Central memory CD4-positive, alpha-beta T cell (primary cell): ENCODE measurements around the gene BSG.

Experiments
- DNase-seq: peaks from one replicate; pipeline ENCODE4 v3.0.0; 2022

BSG gene

GRCh38 chr19:540867-541637 is 31.3 kb upstream of the BSG start:
- DNase-seq = no peak

DNA sequence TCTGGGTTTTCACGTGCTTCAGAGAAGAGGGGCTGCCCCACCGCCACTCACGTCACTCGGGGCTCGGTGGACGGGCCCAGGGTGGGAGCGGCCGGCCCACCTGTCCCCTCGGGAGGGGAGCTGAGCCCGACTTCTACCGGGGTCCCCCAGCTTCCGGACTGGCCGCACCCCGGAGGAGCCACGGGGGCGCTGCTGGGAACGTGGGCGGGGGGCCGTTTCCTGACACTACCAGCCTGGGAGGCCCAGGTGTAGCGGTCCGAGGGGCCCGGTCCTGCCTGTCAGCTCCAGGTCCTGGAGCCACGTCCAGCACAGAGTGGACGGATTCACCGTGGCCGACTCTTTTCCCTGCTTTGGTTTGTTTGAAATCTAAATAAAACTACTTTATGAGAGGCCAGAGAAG is 30.7 kb upstream of the BSG start:
- no peak for DNase-seq

- no peak for DNase-seq
Observed at GRCh38 chr19:542173-542866, 30.1 kb upstream of the BSG start.

DNA sequence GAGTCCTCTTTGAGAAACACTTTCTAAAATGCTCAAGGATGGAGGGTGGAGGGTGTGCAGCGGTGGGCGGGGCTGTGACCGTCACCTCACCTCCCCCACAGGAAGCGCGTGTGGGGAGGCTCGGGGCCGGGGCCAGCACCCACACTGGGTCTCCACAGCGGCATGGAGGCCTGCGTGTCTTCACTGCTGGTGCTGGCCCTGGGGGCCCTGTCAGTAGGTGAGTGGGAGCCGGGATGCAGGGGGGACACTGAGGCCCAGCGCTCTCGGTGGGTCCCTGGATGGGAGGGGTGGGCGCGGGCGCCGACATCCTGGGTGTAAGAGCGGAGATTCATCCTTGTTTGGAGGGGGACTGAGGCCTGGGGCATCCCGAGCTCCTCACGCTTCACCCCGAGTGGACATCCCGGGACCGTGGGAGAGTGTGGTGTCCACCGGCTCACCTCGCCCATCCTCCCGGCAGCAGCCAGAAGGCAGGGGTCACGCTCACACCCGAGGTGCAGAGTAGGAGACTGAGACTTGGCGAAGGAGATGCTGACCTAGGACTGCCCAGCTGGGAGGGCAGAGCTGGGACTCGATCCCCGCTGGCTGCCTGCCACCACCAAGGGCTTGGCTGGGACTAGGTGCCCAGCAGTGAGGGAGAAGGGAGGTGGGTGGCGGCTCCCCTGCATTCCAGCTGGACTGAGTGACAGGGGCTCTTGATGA is 28.3 kb upstream of the BSG start, which contains the start of gene GZMM:
Gene GZMM, plus strand, starts transcription at position 144 of the 699 bp plus-strand sequence. Its CDS starts 19 bp downstream, at position 163.
- DNase-seq = peak; percentile 79

GRCh38 chr19:547117-547516 is 25.3 kb upstream of the BSG start:
- no peak for DNase-seq

DNA sequence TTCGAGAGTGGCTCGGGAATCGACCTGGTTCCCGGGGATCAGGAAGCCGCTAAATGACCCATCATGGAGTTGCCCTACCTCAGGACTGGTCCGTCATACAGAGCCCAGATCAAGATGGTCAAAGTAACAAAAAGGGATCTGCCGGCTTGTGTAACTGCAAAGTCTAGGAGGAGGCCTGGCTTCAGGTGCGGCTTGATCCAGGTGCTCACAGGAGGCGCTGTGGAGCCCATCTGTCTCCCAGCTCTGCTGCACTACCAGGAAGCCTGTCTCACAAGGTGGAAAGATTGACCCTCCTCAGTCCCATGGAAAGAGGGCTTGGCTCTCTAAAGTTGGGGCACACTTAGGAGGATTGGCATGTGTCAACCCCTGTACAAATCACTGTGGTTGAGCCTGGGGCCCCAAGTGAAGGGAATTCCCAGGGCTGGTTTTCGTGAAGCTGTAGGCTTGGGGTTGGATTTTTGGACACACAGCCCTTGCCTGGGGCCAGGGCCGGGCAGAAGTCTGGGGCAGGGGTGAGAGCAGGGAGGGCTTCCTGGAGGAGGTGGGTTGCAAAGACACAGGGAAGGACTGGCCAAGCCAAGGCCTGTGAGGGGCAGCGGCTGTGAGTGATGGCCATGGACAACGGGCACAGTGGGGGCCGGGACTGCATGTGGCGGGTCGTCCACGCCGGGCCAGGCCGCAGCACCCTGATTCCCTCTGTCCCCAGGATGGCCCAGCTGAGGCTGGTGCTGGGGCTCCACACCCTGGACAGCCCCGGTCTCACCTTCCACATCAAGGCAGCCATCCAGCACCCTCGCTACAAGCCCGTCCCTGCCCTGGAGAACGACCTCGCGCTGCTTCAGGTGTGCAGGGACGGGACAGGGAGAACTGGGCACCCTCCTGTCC is 24.3 kb upstream of the BSG start:
- no peak for DNase-seq

DNA sequence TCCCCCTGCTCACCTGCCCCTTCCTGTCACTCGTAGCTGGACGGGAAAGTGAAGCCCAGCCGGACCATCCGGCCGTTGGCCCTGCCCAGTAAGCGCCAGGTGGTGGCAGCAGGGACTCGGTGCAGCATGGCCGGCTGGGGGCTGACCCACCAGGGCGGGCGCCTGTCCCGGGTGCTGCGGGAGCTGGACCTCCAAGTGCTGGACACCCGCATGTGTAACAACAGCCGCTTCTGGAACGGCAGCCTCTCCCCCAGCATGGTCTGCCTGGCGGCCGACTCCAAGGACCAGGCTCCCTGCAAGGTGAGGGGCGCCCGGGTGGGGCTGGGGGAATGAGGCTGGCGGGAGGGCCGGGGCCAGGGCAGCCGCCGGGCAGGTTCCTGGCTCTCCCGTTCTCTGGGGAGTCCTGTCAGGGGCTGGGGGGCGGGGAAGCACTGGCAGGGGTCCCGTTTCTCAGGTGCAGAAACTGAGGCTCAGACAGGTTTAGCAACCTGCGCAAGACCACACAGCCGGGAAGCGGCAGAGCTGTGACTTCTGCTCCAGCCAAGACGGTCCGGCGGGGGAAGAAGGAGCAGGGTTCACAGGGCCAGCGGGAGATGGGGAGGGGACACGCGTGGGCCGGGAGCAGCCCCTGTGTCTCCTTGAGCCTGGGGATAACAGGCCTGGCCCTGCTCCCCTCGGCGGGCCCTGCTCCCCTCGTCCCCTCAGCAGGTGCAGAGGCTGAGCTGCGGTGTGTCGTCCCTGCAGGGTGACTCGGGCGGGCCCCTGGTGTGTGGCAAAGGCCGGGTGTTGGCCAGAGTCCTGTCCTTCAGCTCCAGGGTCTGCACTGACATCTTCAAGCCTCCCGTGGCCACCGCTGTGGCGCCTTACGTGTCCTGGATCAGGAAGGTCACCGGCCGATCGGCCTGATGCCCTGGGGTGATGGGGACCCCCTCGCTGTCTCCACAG is 23.2 kb upstream of the BSG start:
- DNase-seq = no peak

DNA sequence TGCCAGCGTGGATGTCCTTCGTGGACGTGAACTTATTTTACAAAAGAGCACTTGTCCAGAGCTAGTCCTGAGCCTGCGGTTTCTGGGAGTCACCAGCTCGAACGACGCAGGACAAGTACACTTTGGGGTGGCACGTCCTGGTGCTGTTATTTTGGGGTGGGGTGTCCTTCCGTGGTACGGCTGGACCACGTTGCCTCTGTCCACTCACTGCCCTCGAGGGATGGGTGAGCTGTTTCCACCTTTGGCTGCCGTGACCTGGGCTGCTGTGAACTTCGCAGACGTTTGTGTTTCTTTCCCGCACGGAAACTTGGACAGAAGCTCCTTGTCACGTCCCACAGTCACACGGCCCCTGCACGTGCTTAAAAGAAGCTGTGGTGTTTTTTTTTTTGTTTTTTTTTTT is 17.6 kb upstream of the BSG start:
- no peak for DNase-seq

GRCh38 chr19:555474-555808 is 17.0 kb upstream of the BSG start:
- no peak for DNase-seq

GRCh38 chr19:556611-557382 is 15.6 kb upstream of the BSG start:
- no peak for DNase-seq

DNA sequence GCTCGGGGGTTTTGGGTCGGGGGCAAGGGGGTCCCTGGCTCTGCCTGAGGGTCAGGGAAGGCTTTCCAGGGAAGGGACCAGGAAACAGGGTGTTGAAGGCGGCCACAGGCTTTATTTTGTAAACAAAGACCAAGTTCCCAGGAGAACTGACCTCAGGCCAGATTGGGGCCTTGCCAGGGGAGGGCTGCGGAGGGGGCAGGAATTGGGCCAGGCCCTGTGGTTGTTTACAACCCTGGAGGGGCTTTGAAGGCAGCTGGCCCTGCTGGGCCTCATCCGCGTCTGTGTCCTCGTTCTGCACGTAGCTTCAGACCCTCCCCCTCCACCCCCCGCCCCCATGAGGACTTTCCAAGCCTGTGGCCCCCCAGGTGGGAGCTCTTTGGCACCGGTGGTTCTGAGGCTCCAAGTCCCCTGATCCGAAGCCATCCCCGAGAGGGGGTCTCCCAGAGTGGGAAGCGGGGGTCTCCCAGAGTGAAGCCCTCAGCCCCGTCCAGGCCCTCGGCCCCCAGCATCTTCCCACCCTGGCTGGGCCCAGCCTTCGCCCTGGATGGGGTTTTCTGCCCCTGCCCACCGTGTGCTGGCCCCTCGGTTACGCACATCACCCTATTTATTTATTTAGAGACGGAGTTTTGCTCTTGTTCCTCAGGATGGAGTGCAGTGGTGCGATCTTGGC is 13.5 kb upstream of the BSG start:
- DNase-seq = no peak

DNA sequence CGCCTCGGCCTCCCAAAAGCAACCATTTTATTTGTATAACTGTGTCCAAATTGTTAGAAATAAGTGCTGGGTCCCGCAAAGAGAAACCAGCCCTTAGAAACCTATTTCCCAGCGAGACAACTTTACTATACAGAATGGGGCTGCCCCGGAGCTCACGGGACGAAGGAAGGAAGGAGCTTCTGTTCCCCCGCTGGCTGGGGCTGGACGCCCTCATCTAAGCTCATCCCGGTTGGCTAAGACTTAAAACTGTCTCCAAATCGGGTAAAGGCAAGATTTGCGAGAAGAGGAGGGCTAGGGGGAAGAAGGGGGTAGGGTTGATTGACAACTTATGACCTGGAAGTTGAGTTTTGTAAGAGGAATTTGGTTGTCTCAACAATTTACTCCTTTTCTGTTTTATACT is 12.3 kb upstream of the BSG start:
- no peak for DNase-seq

DNA sequence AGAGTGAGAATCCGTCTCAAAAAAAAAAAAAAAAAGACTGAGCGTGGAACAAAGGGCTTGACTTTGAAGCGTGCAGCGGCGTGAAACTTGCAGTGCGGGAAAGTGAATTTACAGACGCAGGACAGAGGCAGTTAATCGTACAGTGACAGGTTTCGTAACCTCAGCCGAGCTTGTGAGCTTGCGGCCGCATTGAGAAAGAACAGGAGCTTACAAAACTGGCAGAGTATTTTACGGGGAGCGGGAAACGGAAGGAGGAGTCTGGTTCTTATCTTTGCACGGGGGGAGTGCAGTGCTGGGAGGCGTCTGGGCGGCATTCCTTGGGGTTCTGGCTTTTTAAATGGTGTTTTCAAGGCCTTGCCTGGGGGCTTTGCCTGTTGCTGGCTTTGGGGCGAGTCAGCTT is 6.0 kb upstream of the BSG start:
- no peak for DNase-seq

DNA sequence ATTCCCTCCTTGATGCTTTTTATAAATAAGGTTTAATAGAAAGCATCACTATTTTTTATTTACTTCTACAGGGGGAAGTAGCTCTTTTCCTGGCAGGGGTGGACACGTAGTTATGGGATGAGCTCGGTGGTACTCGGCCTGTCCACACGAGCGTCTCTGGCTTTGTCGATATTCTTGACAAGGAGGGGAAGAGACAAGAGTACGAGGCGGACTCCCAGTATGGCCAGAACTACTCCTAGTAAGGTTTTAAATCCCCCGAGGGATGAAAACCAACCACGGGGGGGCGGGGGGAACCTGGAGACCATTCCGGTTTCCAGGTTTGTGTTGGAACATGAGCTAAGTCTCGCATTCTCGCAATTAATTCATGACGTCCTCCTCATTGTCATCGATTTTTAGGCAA is 5.6 kb upstream of the BSG start:
- DNase-seq = no peak

GRCh38 chr19:567296-567900 is 5.0 kb upstream of the BSG start:
- DNase-seq = no peak

DNA sequence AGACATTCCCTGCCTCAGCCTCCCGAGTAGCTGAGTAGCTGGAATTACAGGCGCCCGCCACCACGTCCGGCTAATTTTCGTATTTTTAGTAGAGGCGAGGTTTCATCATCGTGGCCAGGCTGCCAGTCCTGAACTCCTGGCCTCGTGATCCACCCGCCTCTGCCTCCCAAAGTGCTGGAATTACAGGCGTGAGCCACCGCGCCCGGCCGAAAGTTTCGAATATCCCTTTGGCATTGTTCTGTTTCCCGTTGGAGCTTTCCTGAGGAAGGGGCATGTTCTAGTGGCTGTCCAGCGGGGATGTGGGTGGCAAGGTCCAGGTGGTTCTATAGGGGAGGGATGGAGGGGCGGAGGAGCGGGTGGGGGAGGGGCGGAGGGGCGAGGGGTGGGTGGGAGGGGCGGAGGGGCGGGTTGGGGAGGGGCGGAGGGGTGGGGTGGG is 2.1 kb upstream of the BSG start:
- DNase-seq = peak; percentile 24

GRCh38 chr19:570937-571565 is 1.3 kb upstream of the BSG start:
- peak; percentile 72 for DNase-seq

- no peak for DNase-seq
Observed at GRCh38 chr19:571566-571974, 826 bp upstream of the BSG start.
